ENCODE measurements around the gene PWP2. TPM values are rescaled to one million over a fixed set of nuclear protein-coding genes. Genes with fewer than 3 reads are reported as not detected.

The PWP2 gene
- polyA plus RNA-seq, result 1.7 and 2.3 TPM in 2 replicates

GRCh38 chr21:44107026-44107501, at the start of gene PWP2:
Gene PWP2, plus strand, starts transcription at chr21:44107399. Its CDS starts 18 bp downstream, at chr21:44107417.

Other genes with a start within 250 kb of the PWP2 start
- gene AGPAT3, start 242.2 kb upstream of the PWP2 start, polyA plus RNA-seq, result 6.7 and 6.8 TPM in 2 replicates
- 2.3 and 4.3 TPM in 2 replicates for gene TRAPPC10, start 95.1 kb upstream of the PWP2 start, polyA plus RNA-seq
- gene GATD3, start 26.3 kb downstream of the PWP2 start, polyA plus RNA-seq, result 0.97 and 6.1 TPM in 2 replicates
- gene ICOSLG, start 133.5 kb downstream of the PWP2 start, polyA plus RNA-seq, result 0.19 TPM in 1 of 2 replicates, not detected in the other
- not detected in 2 replicates for gene DNMT3L, start 154.5 kb downstream of the PWP2 start, polyA plus RNA-seq
- gene AIRE, start 178.5 kb downstream of the PWP2 start, polyA plus RNA-seq, result not detected in 2 replicates
- gene PFKL, start 192.7 kb downstream of the PWP2 start, polyA plus RNA-seq, result 2.0 and 3.1 TPM in 2 replicates
- 0.74 and 5.1 TPM in 2 replicates for gene CFAP410, start 232.0 kb downstream of the PWP2 start, polyA plus RNA-seq
- gene TRPM2, start 246.2 kb downstream of the PWP2 start, polyA plus RNA-seq, result 4.9 and 6.2 TPM in 2 replicates